Neural progenitor cell (in vitro differentiated cells): Measurements from ENCODE around the gene PMEPA1. TPM values are rescaled to one million over a fixed set of nuclear protein-coding genes. Genes with fewer than 3 reads are reported as not detected.

Experiments used
- DNase-seq: peaks from one replicate; pipeline ENCODE4 v3.0.0-alpha.2; 2016; ENCODE audit warnings: low spot score
- H2AFZ ChIP-seq: fragments of 200-600 bp; sonication (generic); replicated peaks from 2 replicates; pipeline ENCODE4 v1.6.1; 2016; ENCODE audit warnings: antibody characterized with exemption
- H3F3A ChIP-seq: fragments of 200-600 bp; sonication (generic); 2 replicates; pipeline ENCODE4 v1.6.1; 2016; ENCODE audit warnings: antibody characterized with exemption, low read depth
- H3K27ac ChIP-seq: fragments of 200-600 bp; sonication (generic); 2 replicates; pipeline ENCODE4 v1.5.1; 2016; ENCODE audit warnings: mild to moderate bottlenecking
- H3K27me3 ChIP-seq: fragments of 200-600 bp; sonication (generic); 2 replicates; pipeline ENCODE4 v1.6.1; 2016; ENCODE audit warnings: mild to moderate bottlenecking, moderate library complexity
- H3K36me3 ChIP-seq: fragments of 200-600 bp; sonication (generic); 2 replicates; pipeline ENCODE4 v1.5.1; 2016
- H3K4me1 ChIP-seq: fragments of 200-600 bp; sonication (generic); 2 replicates; pipeline ENCODE4 v1.6.1; 2016; ENCODE audit warnings: mixed run types
- H3K4me2 ChIP-seq: fragments of 200-600 bp; sonication (generic); 2 replicates; pipeline ENCODE4 v1.6.1; 2016
- H3K4me3 ChIP-seq: fragments of 200-600 bp; sonication (generic); 2 replicates; pipeline ENCODE4 v1.5.1; 2016
- H3K79me2 ChIP-seq: fragments of 200-600 bp; sonication (generic); 2 replicates; pipeline ENCODE4 v1.6.1; 2016; ENCODE audit warnings: low read depth
- H3K9ac ChIP-seq: fragments of 200-600 bp; sonication (generic); 2 replicates; pipeline ENCODE4 v1.6.1; 2016
- H3K9me3 ChIP-seq: fragments of 200-600 bp; sonication (generic); 2 replicates; pipeline ENCODE4 v1.5.1; 2016; ENCODE audit warnings: low read depth
- H4K20me1 ChIP-seq: fragments of 200-600 bp; sonication (generic); 2 replicates; pipeline ENCODE4 v1.6.1; 2016; ENCODE audit warnings: low read depth
- H3K27ac Mint-ChIP-seq: 3 replicates; pipeline ENCODE4 v1.8.0; 2021; ENCODE audit warnings: mixed read lengths
- H3K27me3 Mint-ChIP-seq: 2 replicates; pipeline ENCODE4 v1.8.0; 2022; ENCODE audit warnings: low read depth, mild to moderate bottlenecking, inconsistent platforms, moderate library complexity, mixed read lengths; ENCODE audit not compliant: insufficient read depth
- H3K36me3 Mint-ChIP-seq: 3 replicates; pipeline ENCODE4 v1.8.0; 2021; ENCODE audit warnings: mixed read lengths
- H3K4me1 Mint-ChIP-seq: 3 replicates; pipeline ENCODE4 v1.8.0; 2021; ENCODE audit warnings: mixed read lengths
- H3K4me3 Mint-ChIP-seq: 3 replicates; pipeline ENCODE4 v1.8.0; 2021; ENCODE audit warnings: mild to moderate bottlenecking, moderate library complexity, mixed read lengths
- H3K9me3 Mint-ChIP-seq: 3 replicates; pipeline ENCODE4 v1.8.0; 2020; ENCODE audit warnings: mixed read lengths
- CTCF ChIP-seq: fragments of 200-600 bp; sonication (generic); IDR thresholded peaks from 2 replicates; pipeline ENCODE4 v1.5.1; 2017; ENCODE audit warnings: antibody characterized with exemption, mild to moderate bottlenecking
- EZH2 ChIP-seq: fragments of 200-600 bp; sonication (generic); IDR thresholded peaks from 2 replicates; pipeline ENCODE4 v1.6.1; 2017; ENCODE audit warnings: antibody characterized with exemption, mild to moderate bottlenecking, moderate library complexity
- EZH2phosphoT487 ChIP-seq: fragments of 200-600 bp; sonication (generic); IDR thresholded peaks from 2 replicates; pipeline ENCODE4 v1.6.1; 2017; ENCODE audit warnings: antibody characterized with exemption
- total RNA-seq: library from RNA; depleted of rRNA; stranded (reverse); fragments of >200 nt; gene quantifications from 2 replicates; pipeline ENCODE4 v1.2.3, GENCODE V29; 2015; ENCODE audit warnings: low replicate concordance

The PMEPA1 gene
- total RNA-seq, 1 donor from 2014 or later: 1.7 TPM

- H3K9me3 Mint-ChIP-seq: no peaks in the 10 kb centered on the region
- H3K36me3 Mint-ChIP-seq: no peaks in the 10 kb centered on the region
- Histone ChIP-seq H3K36me3 (no peaks in the 10 kb centered on the region), H3K27ac (no peak overlapping the region), H3K4me3 (no peak overlapping the region), H3K4me1 (peaks cover 7% of the 10 kb centered on the region), H2AFZ (no peak overlapping the region), H3K4me2 (no peak overlapping the region), H3F3A (no peaks in the 10 kb centered on the region), H4K20me1 (no peaks in the 10 kb centered on the region), H3K27me3 (no peaks in the 10 kb centered on the region), H3K9me3 (no peaks in the 10 kb centered on the region), H3K79me2 (no peaks in the 10 kb centered on the region), H3K9ac (no peak overlapping the region)
- no peak for DNase-seq
- TF ChIP-seq EZH2 (no peak), EZH2phosphoT487 (no peak), CTCF (no peak)
- peaks cover 32% of the 10 kb centered on the region for H3K4me1 Mint-ChIP-seq
- peak overlapping the region; percentile 73 for H3K27ac Mint-ChIP-seq
- peaks cover 12% of the 10 kb centered on the region for H3K27me3 Mint-ChIP-seq
- H3K4me3 Mint-ChIP-seq: no peak overlapping the region
Observed at GRCh38 chr20:57663241-57663640, 46.6 kb downstream of the PMEPA1 start.

- Histone ChIP-seq H3K9ac (no peak overlapping the region), H3K27me3 (no peaks in the 10 kb centered on the region), H3K4me2 (no peak overlapping the region), H4K20me1 (no peaks in the 10 kb centered on the region), H3K79me2 (no peaks in the 10 kb centered on the region), H3F3A (no peaks in the 10 kb centered on the region), H3K4me3 (no peak overlapping the region), H3K4me1 (peaks cover 7% of the 10 kb centered on the region), H2AFZ (no peak overlapping the region), H3K36me3 (no peaks in the 10 kb centered on the region), H3K9me3 (no peaks in the 10 kb centered on the region), H3K27ac (no peak overlapping the region)
- TF ChIP-seq CTCF: no peak
- TF ChIP-seq EZH2phosphoT487: no peak
- no peak for TF ChIP-seq EZH2
- H3K36me3 Mint-ChIP-seq: no peaks in the 10 kb centered on the region
- H3K27ac Mint-ChIP-seq: peak overlapping the region; percentile 73
- peaks cover 27% of the 10 kb centered on the region for H3K4me1 Mint-ChIP-seq
- no peak for DNase-seq
- H3K4me3 Mint-ChIP-seq: no peak overlapping the region
- no peaks in the 10 kb centered on the region for H3K9me3 Mint-ChIP-seq
- peaks cover 12% of the 10 kb centered on the region for H3K27me3 Mint-ChIP-seq
Observed at GRCh38 chr20:57662456-57663240, 47.2 kb downstream of the PMEPA1 start.

- H3K9ac ChIP-seq: no peak overlapping the region
- H3K27ac ChIP-seq: no peak overlapping the region
- H4K20me1 ChIP-seq: no peaks in the 10 kb centered on the region
- H3K4me2 ChIP-seq: no peak overlapping the region
- H3K9me3 Mint-ChIP-seq: no peaks in the 10 kb centered on the region
- H3K4me1 Mint-ChIP-seq: peaks cover 19% of the 10 kb centered on the region
- H3K4me3 ChIP-seq: no peak overlapping the region
- no peak overlapping the region for H3K4me3 Mint-ChIP-seq
- no peaks in the 10 kb centered on the region for H3K36me3 Mint-ChIP-seq
- no peak overlapping the region for H3K27ac Mint-ChIP-seq
- H3K9me3 ChIP-seq: no peaks in the 10 kb centered on the region
- H2AFZ ChIP-seq: no peak overlapping the region
- no peaks in the 10 kb centered on the region for H3F3A ChIP-seq
- peaks cover 7% of the 10 kb centered on the region for H3K4me1 ChIP-seq
- H3K27me3 Mint-ChIP-seq: peaks cover 9% of the 10 kb centered on the region
- no peak for TF ChIP-seq EZH2
- TF ChIP-seq EZH2phosphoT487: no peak
- no peak for TF ChIP-seq CTCF
- H3K36me3 ChIP-seq: no peaks in the 10 kb centered on the region
- H3K27me3 ChIP-seq: no peaks in the 10 kb centered on the region
- H3K79me2 ChIP-seq: no peaks in the 10 kb centered on the region
- DNase-seq: no peak
Observed at GRCh38 chr20:57661746-57662455, 47.9 kb downstream of the PMEPA1 start.
